ENCODE measurements around the gene CCDC167. TPM values are rescaled to one million over a fixed set of nuclear protein-coding genes. Genes with fewer than 3 reads are reported as not detected.

CCDC167 gene
- total RNA-seq, 2 donors from 2014 or later, result 7.6 to 10.9 TPM

DNA sequence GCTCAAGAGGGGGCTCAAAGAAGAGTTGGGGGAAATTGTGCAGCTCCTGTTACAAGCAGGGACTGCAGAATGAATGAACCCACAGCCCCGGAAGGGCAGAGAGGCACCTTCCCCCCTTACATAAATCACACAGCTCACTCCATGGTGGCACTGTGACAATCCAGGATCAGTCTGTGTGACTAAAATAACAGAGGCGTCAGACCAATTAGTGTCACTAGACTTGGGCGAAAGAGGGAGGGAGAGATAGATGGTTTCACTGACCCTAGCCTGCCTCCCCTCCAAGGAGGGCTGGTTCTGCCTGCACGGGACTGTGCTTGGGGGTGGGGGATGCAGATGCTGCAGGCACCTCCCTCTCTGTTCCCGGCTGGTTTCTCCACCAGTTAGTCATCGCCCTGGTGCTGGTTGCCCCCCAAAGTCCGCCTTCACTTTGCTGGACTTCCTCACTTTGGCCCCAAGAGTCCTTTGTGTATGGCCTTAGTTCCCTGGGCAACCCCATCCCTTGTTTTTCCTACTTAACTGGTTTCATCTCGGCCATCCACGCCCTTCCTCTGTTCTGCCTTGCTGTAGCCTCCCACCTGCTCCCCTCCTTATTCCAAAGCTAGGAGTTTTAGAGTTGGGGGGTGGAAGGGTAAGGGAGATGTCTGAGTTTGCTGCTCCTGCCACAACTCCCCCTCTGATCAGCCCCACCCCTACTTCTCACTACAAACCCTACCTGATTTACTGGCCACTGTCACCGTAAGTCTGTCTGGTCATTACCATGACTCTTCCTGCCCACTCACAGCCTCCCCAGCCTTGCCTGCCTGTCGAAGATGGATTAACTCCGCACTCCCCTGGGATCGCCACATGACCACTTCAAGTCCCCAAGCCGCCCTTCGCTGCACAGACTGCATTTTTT is 17.7 kb downstream of the CCDC167 start:
- DNase-seq (no peak), ATAC-seq (no peak)
- Histone ChIP-seq H3K9me3 (no peaks in the 10 kb centered on the region), H3K4me3 (no peak overlapping the region), H3K27me3 (no peaks in the 10 kb centered on the region), H3K4me1 (no peaks in the 10 kb centered on the region), H3K27ac (no peak overlapping the region), H3K36me3 (replicated peaks in 1 of 2; ENCODE audit: insufficient read depth in 1 of 2, low read depth in 2 of 2) (peaks cover 0 to 6% of the 10 kb centered on the region in 2 donors)
- TF ChIP-seq, protein P1, sequence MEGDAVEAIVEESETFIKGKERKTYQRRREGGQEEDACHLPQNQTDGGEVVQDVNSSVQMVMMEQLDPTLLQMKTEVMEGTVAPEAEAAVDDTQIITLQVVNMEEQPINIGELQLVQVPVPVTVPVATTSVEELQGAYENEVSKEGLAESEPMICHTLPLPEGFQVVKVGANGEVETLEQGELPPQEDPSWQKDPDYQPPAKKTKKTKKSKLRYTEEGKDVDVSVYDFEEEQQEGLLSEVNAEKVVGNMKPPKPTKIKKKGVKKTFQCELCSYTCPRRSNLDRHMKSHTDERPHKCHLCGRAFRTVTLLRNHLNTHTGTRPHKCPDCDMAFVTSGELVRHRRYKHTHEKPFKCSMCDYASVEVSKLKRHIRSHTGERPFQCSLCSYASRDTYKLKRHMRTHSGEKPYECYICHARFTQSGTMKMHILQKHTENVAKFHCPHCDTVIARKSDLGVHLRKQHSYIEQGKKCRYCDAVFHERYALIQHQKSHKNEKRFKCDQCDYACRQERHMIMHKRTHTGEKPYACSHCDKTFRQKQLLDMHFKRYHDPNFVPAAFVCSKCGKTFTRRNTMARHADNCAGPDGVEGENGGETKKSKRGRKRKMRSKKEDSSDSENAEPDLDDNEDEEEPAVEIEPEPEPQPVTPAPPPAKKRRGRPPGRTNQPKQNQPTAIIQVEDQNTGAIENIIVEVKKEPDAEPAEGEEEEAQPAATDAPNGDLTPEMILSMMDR (IDR thresholded peaks at IDR 0.05), result no peak
- TF ChIP-seq POLR2A (IDR thresholded peaks at IDR 0.05), result no peak
- 78 to 83% methylated on average over 14 to 15 of the region's 15 CpGs for WGBS, 2 donors
- intact Hi-C loops (cut with DNase I), result no loop called here

DNA sequence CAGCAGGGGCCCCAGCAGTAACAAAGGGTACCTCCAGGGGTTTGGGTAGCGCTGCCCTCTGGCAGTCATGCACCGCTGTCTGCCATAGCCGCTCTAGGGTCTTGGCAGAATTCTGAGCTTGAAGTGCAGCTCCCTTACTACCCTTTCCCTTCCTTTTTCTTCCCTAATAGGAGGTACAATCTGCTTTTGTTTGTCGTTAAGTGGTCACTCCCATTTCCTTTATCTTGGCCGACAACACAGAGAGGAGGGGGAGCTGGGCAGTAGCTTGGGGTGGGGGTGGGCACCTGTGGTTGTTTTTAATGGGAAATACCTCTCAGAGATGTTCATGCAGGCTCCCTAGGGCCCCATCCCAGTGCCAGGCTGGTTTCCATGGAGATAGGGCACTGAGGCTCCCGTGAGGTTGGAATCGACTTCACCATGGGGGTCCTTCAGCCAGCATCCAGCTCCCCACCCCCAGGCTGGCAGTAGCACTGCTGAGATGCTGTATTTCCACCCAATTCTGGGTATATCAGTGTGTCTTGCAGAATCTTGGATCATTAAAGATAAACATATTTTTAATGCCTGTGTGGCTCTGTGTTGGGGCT is 18.6 kb downstream of the CCDC167 start:
- no peaks in the 10 kb centered on the region for H3K27me3 ChIP-seq
- intact Hi-C loops (cut with DNase I), result no loop called here
- H3K9me3 ChIP-seq, result no peaks in the 10 kb centered on the region
- WGBS, 2 donors, result 69 to 75% methylated on average over 7 of the region's 7 CpGs
- no peak for DNase-seq
- no peaks in the 10 kb centered on the region for H3K4me1 ChIP-seq
- ATAC-seq, result no peak
- H3K4me3 ChIP-seq, result no peak overlapping the region
- TF ChIP-seq POLR2A (IDR thresholded peaks at IDR 0.05), result no peak
- TF ChIP-seq, protein P1 (IDR thresholded peaks at IDR 0.05), result no peak
- H3K27ac ChIP-seq, result no peak overlapping the region
- H3K36me3 ChIP-seq (replicated peaks in 1 of 2; ENCODE audit: insufficient read depth in 1 of 2, low read depth in 2 of 2), result peaks cover 0 to 8% of the 10 kb centered on the region in 2 donors

DNA sequence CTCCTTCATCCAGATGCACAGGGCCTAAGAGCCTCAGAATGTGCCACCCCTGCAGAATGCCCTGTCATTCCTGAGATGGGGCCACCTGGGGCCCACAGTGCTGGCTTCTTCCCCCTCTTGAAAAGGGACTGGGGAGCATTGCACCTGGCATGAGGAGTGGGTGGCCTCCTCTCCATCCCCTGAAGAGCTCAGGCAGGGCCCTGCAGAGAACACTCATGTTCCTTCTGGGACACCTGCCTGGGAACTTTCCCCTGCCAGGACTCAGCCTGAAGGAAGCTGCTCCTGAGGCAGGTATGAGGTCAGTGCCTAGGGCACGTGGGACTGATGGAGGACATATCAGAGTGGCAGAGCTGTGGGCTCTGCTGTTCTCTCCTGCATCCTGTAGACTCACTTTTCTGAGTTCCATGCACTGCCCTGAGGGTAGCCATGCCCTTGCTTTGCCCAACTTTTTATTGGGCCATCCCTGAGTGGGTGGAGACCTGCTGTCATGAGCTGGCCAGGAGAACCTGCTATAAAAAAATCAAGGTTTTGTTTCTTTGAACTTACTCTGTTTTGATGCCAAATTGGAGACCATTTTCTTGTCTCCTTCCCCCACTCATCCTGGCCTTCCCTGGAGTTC is 19.5 kb downstream of the CCDC167 start:
- Histone ChIP-seq H3K27ac (no peak overlapping the region), H3K36me3 (replicated peaks in 1 of 2; ENCODE audit: insufficient read depth in 1 of 2, low read depth in 2 of 2) (peaks cover 0 to 13% of the 10 kb centered on the region in 2 donors), H3K27me3 (no peaks in the 10 kb centered on the region), H3K4me3 (no peak overlapping the region), H3K9me3 (no peaks in the 10 kb centered on the region), H3K4me1 (no peaks in the 10 kb centered on the region)
- ATAC-seq, result no peak
- TF ChIP-seq POLR2A (IDR thresholded peaks at IDR 0.05), result no peak
- TF ChIP-seq, protein P1 (IDR thresholded peaks at IDR 0.05), result no peak
- intact Hi-C loops (cut with DNase I), result no loop called here
- DNase-seq, result no peak
- WGBS, 2 donors, result 77% methylated on average over 1 of the region's 1 CpG; no CpG with 5 or more reads in 1 of the 2 donors

DNA sequence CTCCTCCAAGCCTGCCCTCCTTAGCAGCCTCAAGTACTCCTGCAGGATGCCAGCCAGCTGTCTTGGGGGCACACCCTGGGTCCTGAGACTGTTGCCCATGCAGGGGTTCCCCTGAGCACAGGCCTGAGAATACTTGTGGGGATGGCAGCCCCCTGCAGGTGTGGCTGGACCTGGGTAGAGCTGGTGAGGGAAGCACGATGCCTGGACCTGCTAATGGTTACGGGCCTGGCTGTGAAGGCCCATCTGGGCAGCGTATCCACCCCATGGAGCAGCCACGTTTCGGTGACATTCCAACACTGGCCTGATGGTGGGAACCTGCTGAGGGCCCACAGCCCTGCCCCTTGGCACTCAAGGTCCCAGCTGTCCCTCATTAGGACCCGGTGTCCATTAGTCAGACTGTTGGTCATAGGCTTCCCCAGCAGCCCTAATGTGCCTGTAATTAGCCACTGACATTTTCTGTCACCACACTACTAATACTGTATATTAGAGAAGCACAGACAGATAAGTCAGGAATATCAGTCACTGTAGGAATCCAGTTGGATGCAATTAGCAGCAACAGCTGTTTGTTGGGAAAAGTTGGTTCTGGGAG is 20.3 kb downstream of the CCDC167 start:
- Histone ChIP-seq H3K9me3 (no peaks in the 10 kb centered on the region), H3K36me3 (replicated peaks in 1 of 2; ENCODE audit: insufficient read depth in 1 of 2, low read depth in 2 of 2) (peaks cover 0 to 20% of the 10 kb centered on the region in 2 donors), H3K27me3 (no peaks in the 10 kb centered on the region), H3K4me1 (no peaks in the 10 kb centered on the region), H3K27ac (no peak overlapping the region), H3K4me3 (no peak overlapping the region)
- WGBS, 2 donors, result 79 to 100% methylated on average over 1 to 6 of the region's 6 CpGs
- ATAC-seq (no peak), DNase-seq (no peak)
- TF ChIP-seq, protein P1 (IDR thresholded peaks at IDR 0.05), result no peak
- TF ChIP-seq POLR2A (IDR thresholded peaks at IDR 0.05), result no peak
- intact Hi-C loops (cut with DNase I), result no loop called here
